Vagina (tissue), 2 donors: Measurements from ENCODE around the gene STK11.

Experiments used
- CTCF ChIP-seq, 3 experiments: fragments of 450-650 bp in 2 of 3; fragments of 200-600 bp in 1 of 3; sonication (generic) in 1 of 3; IDR thresholded peaks; one replicate each; pipeline ENCODE4 v1.5.1; 2017 to 2019; ENCODE audit warnings: antibody characterized with exemption in 3 of 3, mild to moderate bottlenecking in 2 of 3, moderate library complexity in 2 of 3
- POLR2A ChIP-seq, 2 donors: fragments of 450-650 bp; IDR thresholded peaks; one replicate each; pipeline ENCODE4 v1.6.1; 2017; ENCODE audit warnings: antibody characterized with exemption in 2 of 2, mild to moderate bottlenecking in 2 of 2, moderate library complexity in 2 of 2
- POLR2AphosphoS5 ChIP-seq, 2 donors: sonication (generic); formaldehyde crosslinking; IDR thresholded peaks; one replicate each; pipeline ENCODE4 v1.9.0; 2017; ENCODE audit warnings: antibody characterized with exemption in 2 of 2, mild to moderate bottlenecking in 2 of 2, low read depth in 1 of 2; ENCODE audit not compliant: insufficient read depth in 1 of 2

DNA sequence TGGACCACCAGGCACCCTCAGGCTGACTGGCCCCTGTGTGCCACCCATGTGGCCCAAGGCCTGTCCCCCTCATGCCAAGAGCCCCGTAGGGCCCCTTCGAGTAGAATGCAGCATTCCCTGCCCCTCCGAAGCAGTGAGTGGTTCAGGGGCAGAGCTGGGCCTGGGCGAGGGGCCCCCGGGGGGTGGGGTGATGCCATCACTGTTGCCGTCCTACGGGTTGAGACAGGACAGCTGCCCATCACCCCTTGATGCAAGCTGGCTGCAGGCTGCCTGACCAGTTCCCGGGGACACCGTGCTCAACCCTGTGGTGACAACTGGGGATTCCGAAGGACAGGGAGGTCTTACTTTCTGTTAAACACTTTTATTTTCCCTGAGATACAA lies 36.2 kb upstream of the STK11 start:
- no peak for TF ChIP-seq CTCF (IDR thresholded peaks at IDR 0.05)
- no peak for TF ChIP-seq POLR2A (IDR thresholded peaks at IDR 0.05)
- no peak for TF ChIP-seq POLR2AphosphoS5 (IDR thresholded peaks at IDR 0.05; ENCODE audit: insufficient read depth in 1 of 2, low read depth in 1 of 2)
